ENCODE measurements around the gene TMCC2. TPM values are rescaled to one million over a fixed set of nuclear protein-coding genes. Genes with fewer than 3 reads are reported as not detected.
A peak's percentile ranks its signal among the peaks of the same experiment; 100 is the strongest.
"Not testable (repeated sequence)": the region's sequence is repeated elsewhere in the genome, so short reads cannot be mapped to it uniquely, and the experiment has no call there.

The TMCC2 gene
- polyA plus RNA-seq, 6 donors from 2014 or later, result 0.12 to 0.77 (median 0.50) TPM; not detected in 1

GRCh38 chr1:205287767-205288559 lies 60.2 kb downstream of the TMCC2 start:
- Mint-ChIP-seq H3K9me3 (peaks cover 0 to 2% (median 0%) of the 10 kb centered on the region in 7 donors), H3K27me3 (no peaks in the 10 kb centered on the region), H3K36me3 (no peaks in the 10 kb centered on the region), H3K27ac (peak overlapping the region; percentile 78 to 100 (median 98)), H3K4me1 (peaks cover 68 to 94% (median 89%) of the 10 kb centered on the region in 3 donors), H3K4me3 (peak overlapping the region; percentile 48 to 96 (median 81))
- ATAC-seq (ENCODE audit: low read depth in 2 of 2) (peak; percentile 75 to 76), DNase-seq (peak; percentile 97)

GRCh38 chr1:205291596-205291995 lies 63.9 kb downstream of the TMCC2 start:
- peak overlapping the region; percentile 49 to 98 (median 94) for H3K27ac Mint-ChIP-seq
- peak overlapping the region; percentile 6 to 73 (median 42) for H3K4me3 Mint-ChIP-seq
- peaks cover 0 to 2% (median 0%) of the 10 kb centered on the region in 7 donors for H3K9me3 Mint-ChIP-seq
- H3K36me3 Mint-ChIP-seq, result no peaks in the 10 kb centered on the region
- no peaks in the 10 kb centered on the region for H3K27me3 Mint-ChIP-seq
- peaks cover 64 to 94% (median 88%) of the 10 kb centered on the region in 3 donors for H3K4me1 Mint-ChIP-seq
- ATAC-seq (ENCODE audit: low read depth in 2 of 2) (peak; percentile 22 to 37), DNase-seq (peak; percentile 72)

DNA sequence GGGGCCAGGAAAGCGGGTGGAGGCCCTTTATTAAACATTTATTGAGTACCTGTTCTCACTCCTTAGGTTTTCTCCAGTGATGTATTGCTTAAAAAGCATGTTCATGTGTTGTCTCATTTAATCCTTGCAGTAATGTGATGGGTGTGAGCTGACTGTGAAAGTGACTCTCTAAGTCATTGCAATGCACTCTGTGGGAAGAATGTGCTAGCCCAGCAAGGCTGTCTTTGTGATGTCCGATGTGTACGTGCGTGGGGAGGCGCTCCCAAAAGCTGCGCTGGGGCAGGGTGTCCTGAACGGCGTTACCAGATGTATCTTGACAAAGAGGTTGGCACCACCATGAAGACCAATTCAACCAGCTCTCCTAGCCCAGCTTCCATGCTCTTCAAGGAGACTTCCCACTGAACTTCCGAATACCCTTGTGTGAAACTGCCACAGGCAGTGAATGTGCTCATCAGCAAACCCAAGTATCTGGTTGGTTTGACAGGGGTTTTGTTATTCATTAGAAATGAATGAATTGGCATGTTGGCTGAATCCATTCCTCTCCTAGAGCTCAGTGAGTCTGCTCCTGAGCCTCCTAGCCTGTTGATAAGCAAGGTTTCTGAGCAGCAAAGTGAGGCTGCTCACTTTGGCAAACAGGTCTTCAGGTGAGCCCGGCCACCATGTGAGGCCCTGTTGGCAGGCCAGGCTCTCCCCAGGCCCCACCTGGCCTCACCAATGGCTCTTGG lies 65.8 kb downstream of the TMCC2 start:
- Mint-ChIP-seq H3K27me3 (no peaks in the 10 kb centered on the region), H3K4me1 (peaks cover 53 to 94% (median 88%) of the 10 kb centered on the region in 3 donors), H3K27ac (peak overlapping the region in 5 of 6 donors; percentile 78 to 97 (median 89)), H3K36me3 (no peaks in the 10 kb centered on the region), H3K9me3 (peaks cover 0 to 2% (median 0%) of the 10 kb centered on the region in 7 donors), H3K4me3 (peak overlapping the region in 4 of 8 donors; percentile 15 to 30 (median 26))
- ATAC-seq (ENCODE audit: low read depth in 2 of 2), result no peak
- no peak for DNase-seq

- peak overlapping the region; percentile 40 to 84 (median 78) for H3K27ac Mint-ChIP-seq
- H3K9me3 Mint-ChIP-seq, result peaks cover 0 to 2% (median 0%) of the 10 kb centered on the region in 7 donors
- H3K4me1 Mint-ChIP-seq, result peaks cover 55 to 93% (median 89%) of the 10 kb centered on the region in 3 donors
- no peaks in the 10 kb centered on the region for H3K36me3 Mint-ChIP-seq
- ATAC-seq (ENCODE audit: low read depth in 2 of 2) (no peak), DNase-seq (no peak)
- no peaks in the 10 kb centered on the region for H3K27me3 Mint-ChIP-seq
- H3K4me3 Mint-ChIP-seq, result peak overlapping the region in 4 of 8 donors; percentile 15 to 73 (median 16)
Observed at GRCh38 chr1:205294175-205294917, 66.6 kb downstream of the TMCC2 start.

GRCh38 chr1:205294934-205295333 lies 67.2 kb downstream of the TMCC2 start:
- ATAC-seq (ENCODE audit: low read depth in 2 of 2), result no peak
- H3K27ac Mint-ChIP-seq, result peak overlapping the region in 5 of 6 donors; percentile 28 to 84 (median 69)
- no peaks in the 10 kb centered on the region for H3K27me3 Mint-ChIP-seq
- peak overlapping the region in 2 of 8 donors; percentile 18 to 64 for H3K4me3 Mint-ChIP-seq
- DNase-seq, result no peak
- H3K36me3 Mint-ChIP-seq, result no peaks in the 10 kb centered on the region
- H3K9me3 Mint-ChIP-seq, result peaks cover 0 to 2% (median 0%) of the 10 kb centered on the region in 7 donors
- H3K4me1 Mint-ChIP-seq, result peaks cover 56 to 94% (median 89%) of the 10 kb centered on the region in 3 donors

- Mint-ChIP-seq H3K36me3 (peaks cover 0 to 2% of the 10 kb centered on the region in 2 donors), H3K4me1 (peaks cover 62 to 99% (median 94%) of the 10 kb centered on the region in 3 donors), H3K9me3 (peaks cover 0 to 2% (median 0%) of the 10 kb centered on the region in 7 donors), H3K27ac (peak overlapping the region in 4 of 6 donors; percentile 75 to 96 (median 86)), H3K4me3 (peak overlapping the region in 5 of 8 donors; percentile 5 to 67 (median 35)), H3K27me3 (no peaks in the 10 kb centered on the region)
- ATAC-seq (ENCODE audit: low read depth in 2 of 2), result no peak
- no peak for DNase-seq
Observed at GRCh38 chr1:205296154-205296553, 68.4 kb downstream of the TMCC2 start.

DNA sequence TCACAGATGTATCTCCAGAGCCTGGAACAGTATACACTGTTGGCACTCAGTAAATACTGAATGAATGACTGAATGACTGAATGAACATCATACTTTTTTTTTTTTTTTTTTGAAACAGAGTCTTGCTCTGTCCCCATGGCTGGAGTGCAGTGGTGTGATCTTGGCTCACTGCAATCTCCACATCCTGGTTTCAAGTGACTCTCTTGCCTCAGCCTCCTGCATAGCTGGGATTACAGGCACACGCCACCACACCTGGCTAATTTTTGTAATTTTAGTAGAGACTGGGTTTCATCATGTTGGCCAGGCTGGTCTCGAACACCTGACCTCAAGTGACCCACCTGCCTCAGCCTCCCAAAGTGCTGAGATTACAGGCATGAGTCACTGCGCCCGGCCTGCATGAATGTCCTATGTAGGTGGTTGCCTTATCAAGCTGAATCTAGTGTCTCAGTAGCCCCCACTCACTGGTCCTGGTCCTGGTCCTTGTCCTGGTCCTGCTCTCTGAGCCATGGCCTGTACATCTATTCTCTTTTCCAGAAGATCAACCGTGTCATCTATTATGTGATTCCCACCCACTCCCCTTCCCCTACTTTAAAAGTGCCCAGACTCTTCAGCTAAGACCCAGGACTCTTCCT lies 69.9 kb downstream of the TMCC2 start:
- Mint-ChIP-seq H3K27ac (peak overlapping the region in 5 of 6 donors; percentile 15 to 92 (median 78)), H3K4me1 (peaks cover 67 to 98% (median 94%) of the 10 kb centered on the region in 3 donors)
- not testable (repeated sequence) for H3K4me3 Mint-ChIP-seq

DNA sequence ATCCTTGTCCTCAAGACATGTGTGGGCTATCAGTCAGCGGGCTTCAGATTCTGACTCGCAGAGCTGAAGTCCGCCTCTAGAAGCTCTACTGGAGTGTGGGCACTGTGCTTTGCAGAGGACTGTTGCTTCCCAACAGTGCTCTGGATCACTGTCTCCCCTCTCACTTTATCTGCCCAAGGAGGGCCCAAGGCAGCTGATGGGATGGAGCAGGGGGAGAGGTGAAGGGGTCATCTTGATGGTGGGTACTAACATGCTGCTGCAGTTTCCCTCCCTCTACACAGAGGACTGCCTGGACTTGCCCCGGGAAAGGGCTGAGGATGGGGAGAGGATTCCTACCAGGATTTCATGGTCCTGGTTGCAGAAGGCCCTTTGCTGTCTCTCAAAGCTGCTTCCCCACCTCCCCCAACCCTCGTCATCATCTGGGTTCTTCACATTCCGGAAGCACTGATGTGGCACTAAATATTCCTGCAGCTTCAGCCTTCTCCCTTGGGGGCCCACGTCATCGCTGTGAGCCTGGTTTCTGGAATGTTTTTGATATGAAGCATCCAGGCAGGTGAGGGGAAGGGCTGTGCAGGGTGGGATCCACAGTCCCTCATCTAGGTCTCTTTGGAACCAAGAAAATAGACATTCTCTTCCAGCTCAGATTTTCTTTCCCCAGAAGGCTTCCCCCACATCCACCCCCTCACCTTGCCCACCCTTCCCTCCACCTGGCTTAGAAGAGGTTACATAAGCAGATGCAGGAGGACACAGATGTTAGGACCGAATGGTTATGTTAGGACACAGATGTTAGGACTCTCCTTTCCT lies 70.6 kb downstream of the TMCC2 start:
- H3K27ac Mint-ChIP-seq, result peak overlapping the region; percentile 49 to 87 (median 71)
- no peaks in the 10 kb centered on the region for H3K27me3 Mint-ChIP-seq
- peaks cover 63 to 91% (median 89%) of the 10 kb centered on the region in 3 donors for H3K4me1 Mint-ChIP-seq
- no peak for ATAC-seq (ENCODE audit: low read depth in 2 of 2)
- no peak for DNase-seq
- peaks cover 0 to 16% of the 10 kb centered on the region in 2 donors for H3K36me3 Mint-ChIP-seq
- H3K4me3 Mint-ChIP-seq, result peak overlapping the region in 1 of 8 donors; percentile 68
- H3K9me3 Mint-ChIP-seq, result no peaks in the 10 kb centered on the region

More for the DNA sequence above, 69.9 kb downstream of the TMCC2 start:
- not testable (repeated sequence) for ATAC-seq (ENCODE audit: low read depth in 2 of 2); H3K9me3 Mint-ChIP-seq; H3K27me3 Mint-ChIP-seq; DNase-seq
- peaks cover 0 to 16% of the 10 kb centered on the region in 2 donors for H3K36me3 Mint-ChIP-seq

GRCh38 chr1:205300149-205300548 lies 72.4 kb downstream of the TMCC2 start:
- DNase-seq (no peak), ATAC-seq (ENCODE audit: low read depth in 2 of 2) (no peak)
- Mint-ChIP-seq H3K4me1 (peaks cover 56 to 81% (median 80%) of the 10 kb centered on the region in 3 donors), H3K27ac (peak overlapping the region; percentile 30 to 93 (median 76)), H3K4me3 (peak overlapping the region in 5 of 8 donors; percentile 10 to 61 (median 40)), H3K27me3 (no peaks in the 10 kb centered on the region), H3K36me3 (peaks cover 6 to 25% of the 10 kb centered on the region in 2 donors), H3K9me3 (no peaks in the 10 kb centered on the region)

GRCh38 chr1:205301205-205301821 lies 73.6 kb downstream of the TMCC2 start:
- peaks cover 10 to 30% of the 10 kb centered on the region in 2 donors for H3K36me3 Mint-ChIP-seq
- ATAC-seq (ENCODE audit: low read depth in 2 of 2) (peak; percentile 53 to 61), DNase-seq (no peak)
- peak overlapping the region in 7 of 8 donors; percentile 22 to 81 (median 47) for H3K4me3 Mint-ChIP-seq
- H3K9me3 Mint-ChIP-seq, result no peaks in the 10 kb centered on the region
- H3K4me1 Mint-ChIP-seq, result peaks cover 49 to 73% (median 73%) of the 10 kb centered on the region in 3 donors
- H3K27ac Mint-ChIP-seq, result peak overlapping the region; percentile 74 to 94 (median 82)
- H3K27me3 Mint-ChIP-seq, result no peaks in the 10 kb centered on the region

DNA sequence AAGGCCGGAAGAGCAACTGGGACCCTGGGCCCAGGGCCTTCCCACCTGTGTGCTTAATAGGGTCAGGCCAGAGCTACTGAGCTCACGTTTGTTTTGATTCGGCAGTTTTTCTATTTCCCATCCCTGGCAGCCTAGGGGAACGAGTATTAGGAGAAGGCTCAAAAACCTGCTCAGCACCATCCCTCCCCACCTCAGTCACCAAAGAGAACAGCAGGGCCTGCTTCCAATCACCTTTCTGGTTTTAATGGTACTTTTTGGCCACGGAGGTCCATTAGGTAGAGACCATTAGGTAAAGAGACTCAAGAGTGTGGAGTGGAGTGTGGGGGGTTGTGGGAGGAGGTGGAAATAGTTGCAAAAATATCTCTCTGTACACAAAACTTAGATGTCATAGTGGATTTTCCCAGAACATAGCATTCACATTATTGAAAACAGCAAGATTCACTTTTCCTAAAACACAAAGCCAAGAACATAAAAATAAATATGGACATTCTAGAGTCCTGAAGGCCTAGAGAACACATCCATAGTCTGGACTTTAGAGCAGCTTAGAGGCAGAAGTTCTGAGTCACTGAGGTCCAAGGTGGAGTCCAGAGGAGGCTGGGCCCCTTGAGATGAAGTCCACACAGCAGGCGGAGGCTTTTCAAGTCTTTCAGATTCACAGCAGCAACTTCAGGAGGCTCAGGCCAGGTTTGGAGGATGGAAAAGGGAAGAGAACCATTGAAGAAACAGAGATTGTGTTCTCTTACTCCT lies 74.3 kb downstream of the TMCC2 start:
- Mint-ChIP-seq H3K36me3 (peaks cover 10 to 30% of the 10 kb centered on the region in 2 donors), H3K4me3 (peak overlapping the region in 3 of 8 donors; percentile 23 to 71 (median 37)), H3K27ac (peak overlapping the region; percentile 51 to 93 (median 71)), H3K27me3 (no peaks in the 10 kb centered on the region), H3K4me1 (peaks cover 48 to 72% (median 70%) of the 10 kb centered on the region in 3 donors), H3K9me3 (no peaks in the 10 kb centered on the region)
- ATAC-seq (ENCODE audit: low read depth in 2 of 2) (no peak), DNase-seq (no peak)

All from naive B cell (primary cell).